Mesodermal cell (in vitro differentiated cells): ENCODE data around the gene SOX6.

Experiments
- H3K27ac ChIP-seq: 2 replicates; pipeline ENCODE4 v1.7.0; 2013; ENCODE audit warnings: mild to moderate bottlenecking, low read depth, low read length, moderate library complexity; ENCODE audit not compliant: severe bottlenecking
- H3K36me3 ChIP-seq: 2 replicates; pipeline ENCODE4 v1.7.1; 2013; ENCODE audit warnings: mild to moderate bottlenecking, low read length, moderate library complexity; ENCODE audit not compliant: control insufficient read depth, insufficient read depth
- H3K4me1 ChIP-seq: one replicate; pipeline ENCODE4 v1.7.1; 2013; ENCODE audit warnings: mild to moderate bottlenecking, low read length; ENCODE audit not compliant: insufficient read depth, control insufficient read depth, poor library complexity, severe bottlenecking
- H3K4me3 ChIP-seq: 2 replicates; pipeline ENCODE4 v1.7.0; 2013; ENCODE audit warnings: low read length, control low read depth, mild to moderate bottlenecking; ENCODE audit not compliant: insufficient read depth, poor library complexity, severe bottlenecking; ENCODE audit errors: extremely low read depth
- H3K9me3 ChIP-seq: 2 replicates; pipeline ENCODE4 v1.7.1; 2013; ENCODE audit warnings: mild to moderate bottlenecking, low read length, moderate library complexity; ENCODE audit not compliant: control insufficient read depth
- WGBS, 2 experiments: methylation state at CpG; one replicate each; pipeline ENCODE4 v1.1.5; 2013; ENCODE audit warnings: missing lambda C conversion rate in 2 of 2; ENCODE audit not compliant: insufficient coverage in 2 of 2; 5-methylcytosine and 5-hydroxymethylcytosine counted together

SOX6 gene

GRCh38 chr11:15943418-15944197, 412.7 kb downstream of the SOX6 start:
- Histone ChIP-seq H3K27ac (no peak overlapping the region), H3K36me3 (no peaks in the 10 kb centered on the region), H3K4me1 (no peaks in the 10 kb centered on the region), H3K4me3 (no peak overlapping the region), H3K9me3 (peaks cover 10% of the 10 kb centered on the region)
- 92 to 95% methylated on average over 4 to 5 of the region's 7 CpGs for WGBS, 2 experiments

GRCh38 chr11:15942936-15943335, 413.4 kb downstream of the SOX6 start:
- Histone ChIP-seq H3K9me3 (peaks cover 10% of the 10 kb centered on the region), H3K36me3 (no peaks in the 10 kb centered on the region), H3K4me1 (no peaks in the 10 kb centered on the region), H3K4me3 (no peak overlapping the region), H3K27ac (no peak overlapping the region)
- 98 to 100% methylated on average over 3 to 4 of the region's 9 CpGs for WGBS, 2 experiments

GRCh38 chr11:15942126-15942525, 414.2 kb downstream of the SOX6 start:
- peaks cover 6% of the 10 kb centered on the region for H3K9me3 ChIP-seq
- H3K4me1 ChIP-seq: no peaks in the 10 kb centered on the region
- H3K4me3 ChIP-seq: no peak overlapping the region
- WGBS, 2 experiments: 90 to 100% methylated on average over 1 to 2 of the region's 7 CpGs
- H3K36me3 ChIP-seq: no peaks in the 10 kb centered on the region
- H3K27ac ChIP-seq: no peak overlapping the region

- no peaks in the 10 kb centered on the region for H3K4me1 ChIP-seq
- 65 to 79% methylated on average over 30 to 33 of the region's 36 CpGs for WGBS, 2 experiments
- peaks cover 2% of the 10 kb centered on the region for H3K9me3 ChIP-seq
- H3K4me3 ChIP-seq: no peak overlapping the region
- H3K36me3 ChIP-seq: no peaks in the 10 kb centered on the region
- H3K27ac ChIP-seq: no peak overlapping the region
Observed at GRCh38 chr11:15941206-15941770, 415.1 kb downstream of the SOX6 start.

DNA sequence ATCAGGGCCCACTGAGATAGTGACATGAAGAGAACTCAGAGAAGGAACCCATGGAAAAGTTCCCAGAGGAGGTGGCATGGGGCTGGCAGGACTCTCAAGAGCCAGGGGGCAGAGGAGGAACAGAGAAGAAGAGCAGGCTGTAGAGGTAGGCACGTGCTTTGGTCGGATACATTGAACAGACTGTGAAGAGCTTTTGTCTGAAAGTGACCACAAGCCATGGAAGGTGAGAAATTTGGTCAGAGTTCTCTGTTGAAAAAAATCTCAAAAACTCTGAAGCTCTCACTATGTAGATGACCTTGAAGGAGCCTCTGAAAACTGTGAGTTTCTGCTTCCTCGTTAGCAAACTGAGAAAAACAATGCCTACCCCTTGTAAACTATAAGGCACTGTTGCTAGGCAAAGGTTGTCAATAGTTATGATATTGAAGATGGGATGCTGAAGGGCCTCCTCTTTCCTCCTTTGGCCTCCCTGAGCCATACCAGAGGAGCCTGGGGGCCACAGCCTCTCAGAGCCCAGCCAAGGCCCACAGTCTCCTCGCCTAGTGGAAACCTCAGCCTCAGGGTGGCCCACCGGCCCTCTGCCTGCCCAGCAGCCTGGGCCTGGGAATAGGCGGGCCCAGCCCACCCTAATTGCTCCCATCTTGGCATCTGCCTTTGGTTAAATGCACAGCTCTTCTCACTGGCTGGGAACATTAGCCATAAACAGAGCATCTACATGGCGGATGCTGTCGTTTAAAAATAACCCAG, 415.7 kb downstream of the SOX6 start:
- Histone ChIP-seq H3K36me3 (no peaks in the 10 kb centered on the region), H3K4me3 (no peak overlapping the region), H3K9me3 (no peaks in the 10 kb centered on the region), H3K27ac (no peak overlapping the region), H3K4me1 (no peaks in the 10 kb centered on the region)
- 89 to 93% methylated on average over 7 to 8 of the region's 8 CpGs for WGBS, 2 experiments

GRCh38 chr11:15938983-15939382, 417.4 kb downstream of the SOX6 start:
- Histone ChIP-seq H3K4me3 (no peak overlapping the region), H3K4me1 (no peaks in the 10 kb centered on the region), H3K9me3 (no peaks in the 10 kb centered on the region), H3K27ac (no peak overlapping the region), H3K36me3 (no peaks in the 10 kb centered on the region)
- WGBS, 2 experiments: 92 to 100% methylated on average over 1 of the region's 1 CpG

GRCh38 chr11:15938121-15938611, 418.2 kb downstream of the SOX6 start:
- H3K9me3 ChIP-seq: no peaks in the 10 kb centered on the region
- H3K27ac ChIP-seq: no peak overlapping the region
- WGBS, 2 experiments: 94% methylated on average over 23 to 24 of the region's 24 CpGs
- no peaks in the 10 kb centered on the region for H3K36me3 ChIP-seq
- H3K4me3 ChIP-seq: no peak overlapping the region
- no peaks in the 10 kb centered on the region for H3K4me1 ChIP-seq

DNA sequence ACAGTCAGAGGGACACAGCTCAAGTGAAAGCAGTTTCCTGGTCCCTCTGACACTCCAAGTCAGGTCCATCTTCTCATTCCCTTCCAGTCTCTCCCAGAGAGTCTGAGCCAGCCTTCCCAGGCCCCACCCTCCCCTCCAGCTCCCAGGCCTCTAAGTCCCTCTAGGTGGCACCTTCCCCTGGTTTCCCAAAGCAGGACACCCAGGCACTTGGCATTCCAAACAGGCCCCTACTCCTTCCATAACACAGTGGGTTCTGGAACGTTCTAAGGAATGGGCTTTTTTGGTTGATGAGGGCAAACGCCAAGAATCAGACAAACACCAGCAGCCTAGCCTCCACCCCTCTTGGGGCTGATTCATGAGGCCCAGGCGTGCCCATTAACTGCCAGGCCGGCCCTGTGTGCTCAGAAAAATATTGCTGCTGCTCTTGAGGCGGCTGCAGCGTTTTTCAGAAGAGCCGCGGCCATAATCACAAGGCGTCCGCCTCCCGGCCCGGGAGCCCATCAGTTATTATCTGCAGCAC, 418.7 kb downstream of the SOX6 start:
- no peaks in the 10 kb centered on the region for H3K9me3 ChIP-seq
- H3K27ac ChIP-seq: no peak overlapping the region
- no peak overlapping the region for H3K4me3 ChIP-seq
- 91 to 93% methylated on average over 10 to 11 of the region's 12 CpGs for WGBS, 2 experiments
- H3K4me1 ChIP-seq: no peaks in the 10 kb centered on the region
- H3K36me3 ChIP-seq: no peaks in the 10 kb centered on the region

DNA sequence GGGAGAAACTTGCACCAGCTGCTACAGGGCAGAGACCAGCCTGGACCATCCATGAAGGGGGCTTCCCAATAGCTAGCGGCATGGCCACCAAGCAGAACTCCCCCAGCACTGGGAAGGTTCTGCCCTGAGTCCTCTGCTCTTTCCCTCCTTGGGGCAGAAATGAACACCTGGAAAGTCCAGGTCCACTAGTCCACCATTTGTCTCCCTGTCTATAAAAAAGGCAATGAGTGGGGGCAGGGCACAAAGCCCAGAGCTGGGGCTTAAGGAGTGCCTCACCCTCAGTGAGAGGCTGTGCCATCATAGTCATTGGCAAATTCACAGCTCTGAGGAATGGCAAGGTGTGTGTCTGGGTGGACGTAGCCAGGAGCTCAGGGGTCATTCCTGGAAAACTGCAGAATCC, 420.3 kb downstream of the SOX6 start:
- Histone ChIP-seq H3K9me3 (no peaks in the 10 kb centered on the region), H3K4me3 (no peak overlapping the region), H3K4me1 (no peaks in the 10 kb centered on the region), H3K36me3 (no peaks in the 10 kb centered on the region), H3K27ac (no peak overlapping the region)
- WGBS, 2 experiments: 100% methylated on average over 2 of the region's 2 CpGs

DNA sequence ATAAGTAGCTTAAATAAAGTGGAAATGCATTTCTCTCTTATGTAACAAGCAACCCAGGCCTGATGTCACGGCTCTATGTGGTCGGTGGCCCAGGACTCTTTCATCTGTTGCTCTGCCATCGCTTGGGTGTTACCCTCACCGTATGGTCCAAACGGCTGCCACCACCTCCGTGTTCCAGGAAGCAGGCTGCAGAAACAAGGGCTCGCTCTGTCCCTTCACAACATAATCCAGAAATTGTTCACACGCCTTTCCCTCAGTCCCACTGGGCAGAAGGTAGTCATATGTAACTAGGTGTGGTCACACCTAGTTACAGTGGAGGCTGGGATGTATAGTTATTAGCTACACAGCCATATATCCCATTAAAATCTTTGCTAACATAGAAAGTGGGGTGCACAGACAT, 421.0 kb downstream of the SOX6 start:
- no peak overlapping the region for H3K27ac ChIP-seq
- 94 to 97% methylated on average over 5 to 6 of the region's 8 CpGs for WGBS, 2 experiments
- no peaks in the 10 kb centered on the region for H3K36me3 ChIP-seq

More for the DNA sequence above, 421.0 kb downstream of the SOX6 start:
- Histone ChIP-seq H3K9me3 (no peaks in the 10 kb centered on the region), H3K4me1 (no peaks in the 10 kb centered on the region), H3K4me3 (no peak overlapping the region)
